GM12878 (cell line): ENCODE results near the gene USP34.

Experiments
- BCL3 ChIP-seq: IDR thresholded peaks from 2 replicates; pipeline ENCODE4 v1.6.1; 2011; ENCODE audit warnings: borderline replicate concordance, low read depth, mild to moderate bottlenecking, moderate library complexity, low read length; ENCODE audit not compliant: insufficient read depth, poor library complexity, severe bottlenecking
- E4F1 ChIP-seq: fragments of 450-650 bp; IDR thresholded peaks from 2 replicates; pipeline ENCODE4 v1.6.1; 2018; ENCODE audit warnings: borderline replicate concordance, mild to moderate bottlenecking; ENCODE audit not compliant: partially characterized antibody
- GABPA ChIP-seq: IDR thresholded peaks from 2 replicates; pipeline ENCODE4 v1.6.1; 2014; ENCODE audit warnings: antibody characterized with exemption, low read depth, mild to moderate bottlenecking, inconsistent platforms
- HCFC1 ChIP-seq: fragments of 150-350 bp; IDR thresholded peaks from 2 replicates; pipeline ENCODE4 v1.6.1; 2014; ENCODE audit warnings: low read length
- MYC ChIP-seq: IDR thresholded peaks from 2 replicates; pipeline ENCODE4 v1.6.1; 2011; ENCODE audit warnings: mild to moderate bottlenecking, low read length, moderate library complexity, inconsistent platforms; ENCODE audit not compliant: insufficient read depth, insufficient replicate concordance, insufficient read length, severe bottlenecking
- POLR2A ChIP-seq: IDR thresholded peaks from 2 replicates; pipeline ENCODE4 v1.6.1; 2011; ENCODE audit warnings: low read depth, mild to moderate bottlenecking, low read length
- RFX5 ChIP-seq: IDR thresholded peaks from 2 replicates; pipeline ENCODE4 v1.6.1; 2011; ENCODE audit warnings: low read depth, low read length, improper control_type of control experiment
- SP1 ChIP-seq: IDR thresholded peaks from one replicate; pipeline ENCODE4 v1.6.1; 2011; ENCODE audit warnings: low read depth, low read length
- TAF1 ChIP-seq: IDR thresholded peaks from 2 replicates; pipeline ENCODE4 v1.6.1; 2011; ENCODE audit warnings: mild to moderate bottlenecking, low read depth, low read length, borderline replicate concordance
- TBL1XR1 ChIP-seq: IDR thresholded peaks from 2 replicates; pipeline ENCODE4 v1.6.1; 2012; ENCODE audit warnings: low read depth, low read length, improper control_type of control experiment
- TF ChIP-seq, protein P1 (sequence below): fragments of 450-650 bp; IDR thresholded peaks from 2 replicates; pipeline ENCODE4 v1.6.1; 2016; ENCODE audit warnings: mild to moderate bottlenecking, moderate library complexity, borderline replicate concordance
- TF ChIP-seq, protein P2 (sequence below), 3 experiments: IDR thresholded peaks in 2 of 3; conservative IDR thresholded peaks in 1 of 3; 2 replicates each; pipeline ENCODE4 v1.5.1; 2011; ENCODE audit warnings: low read depth in 3 of 3, low read length in 3 of 3, mild to moderate bottlenecking in 3 of 3, control low read depth in 2 of 3, moderate library complexity in 2 of 3, inconsistent platforms in 1 of 3, mixed read lengths in 1 of 3; ENCODE audit not compliant: control insufficient read depth in 2 of 3, insufficient read depth in 1 of 3; ENCODE audit errors: extremely low read depth in 1 of 3
- TF ChIP-seq, protein P3 (sequence below): fragments of 450-650 bp; formaldehyde crosslinking; IDR thresholded peaks from 2 replicates; pipeline ENCODE4 v1.5.0; 2022; ENCODE audit warnings: mild to moderate bottlenecking, missing genetic modification characterization
- TF ChIP-seq, protein P4 (sequence below): IDR thresholded peaks from 2 replicates; pipeline ENCODE4 v1.6.1; 2011; ENCODE audit warnings: low read depth, low read length, improper control_type of control experiment, borderline replicate concordance

- TF ChIP-seq SP1 (no peak), E4F1 (no peak), POLR2A (no peak), BCL3 (no peak), TAF1 (no peak), MYC (no peak), RFX5 (no peak), TBL1XR1 (no peak), HCFC1 (no peak), GABPA (no peak)
- TF ChIP-seq, protein P1, sequence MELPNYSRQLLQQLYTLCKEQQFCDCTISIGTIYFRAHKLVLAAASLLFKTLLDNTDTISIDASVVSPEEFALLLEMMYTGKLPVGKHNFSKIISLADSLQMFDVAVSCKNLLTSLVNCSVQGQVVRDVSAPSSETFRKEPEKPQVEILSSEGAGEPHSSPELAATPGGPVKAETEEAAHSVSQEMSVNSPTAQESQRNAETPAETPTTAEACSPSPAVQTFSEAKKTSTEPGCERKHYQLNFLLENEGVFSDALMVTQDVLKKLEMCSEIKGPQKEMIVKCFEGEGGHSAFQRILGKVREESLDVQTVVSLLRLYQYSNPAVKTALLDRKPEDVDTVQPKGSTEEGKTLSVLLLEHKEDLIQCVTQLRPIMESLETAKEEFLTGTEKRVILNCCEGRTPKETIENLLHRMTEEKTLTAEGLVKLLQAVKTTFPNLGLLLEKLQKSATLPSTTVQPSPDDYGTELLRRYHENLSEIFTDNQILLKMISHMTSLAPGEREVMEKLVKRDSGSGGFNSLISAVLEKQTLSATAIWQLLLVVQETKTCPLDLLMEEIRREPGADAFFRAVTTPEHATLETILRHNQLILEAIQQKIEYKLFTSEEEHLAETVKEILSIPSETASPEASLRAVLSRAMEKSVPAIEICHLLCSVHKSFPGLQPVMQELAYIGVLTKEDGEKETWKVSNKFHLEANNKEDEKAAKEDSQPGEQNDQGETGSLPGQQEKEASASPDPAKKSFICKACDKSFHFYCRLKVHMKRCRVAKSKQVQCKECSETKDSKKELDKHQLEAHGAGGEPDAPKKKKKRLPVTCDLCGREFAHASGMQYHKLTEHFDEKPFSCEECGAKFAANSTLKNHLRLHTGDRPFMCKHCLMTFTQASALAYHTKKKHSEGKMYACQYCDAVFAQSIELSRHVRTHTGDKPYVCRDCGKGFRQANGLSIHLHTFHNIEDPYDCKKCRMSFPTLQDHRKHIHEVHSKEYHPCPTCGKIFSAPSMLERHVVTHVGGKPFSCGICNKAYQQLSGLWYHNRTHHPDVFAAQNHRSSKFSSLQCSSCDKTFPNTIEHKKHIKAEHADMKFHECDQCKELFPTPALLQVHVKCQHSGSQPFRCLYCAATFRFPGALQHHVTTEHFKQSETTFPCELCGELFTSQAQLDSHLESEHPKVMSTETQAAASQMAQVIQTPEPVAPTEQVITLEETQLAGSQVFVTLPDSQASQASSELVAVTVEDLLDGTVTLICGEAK, result no peak
- TF ChIP-seq, protein P2, sequence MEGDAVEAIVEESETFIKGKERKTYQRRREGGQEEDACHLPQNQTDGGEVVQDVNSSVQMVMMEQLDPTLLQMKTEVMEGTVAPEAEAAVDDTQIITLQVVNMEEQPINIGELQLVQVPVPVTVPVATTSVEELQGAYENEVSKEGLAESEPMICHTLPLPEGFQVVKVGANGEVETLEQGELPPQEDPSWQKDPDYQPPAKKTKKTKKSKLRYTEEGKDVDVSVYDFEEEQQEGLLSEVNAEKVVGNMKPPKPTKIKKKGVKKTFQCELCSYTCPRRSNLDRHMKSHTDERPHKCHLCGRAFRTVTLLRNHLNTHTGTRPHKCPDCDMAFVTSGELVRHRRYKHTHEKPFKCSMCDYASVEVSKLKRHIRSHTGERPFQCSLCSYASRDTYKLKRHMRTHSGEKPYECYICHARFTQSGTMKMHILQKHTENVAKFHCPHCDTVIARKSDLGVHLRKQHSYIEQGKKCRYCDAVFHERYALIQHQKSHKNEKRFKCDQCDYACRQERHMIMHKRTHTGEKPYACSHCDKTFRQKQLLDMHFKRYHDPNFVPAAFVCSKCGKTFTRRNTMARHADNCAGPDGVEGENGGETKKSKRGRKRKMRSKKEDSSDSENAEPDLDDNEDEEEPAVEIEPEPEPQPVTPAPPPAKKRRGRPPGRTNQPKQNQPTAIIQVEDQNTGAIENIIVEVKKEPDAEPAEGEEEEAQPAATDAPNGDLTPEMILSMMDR (IDR thresholded peaks at IDR 0.05 in 2 of 3, conservative IDR thresholded peaks at IDR 0.05 in 1 of 3; ENCODE audit: control insufficient read depth in 2 of 3, extremely low read depth in 1 of 3, insufficient read depth in 1 of 3, low read depth in 3 of 3, low read length in 3 of 3), result no peak
- TF ChIP-seq, protein P3, sequence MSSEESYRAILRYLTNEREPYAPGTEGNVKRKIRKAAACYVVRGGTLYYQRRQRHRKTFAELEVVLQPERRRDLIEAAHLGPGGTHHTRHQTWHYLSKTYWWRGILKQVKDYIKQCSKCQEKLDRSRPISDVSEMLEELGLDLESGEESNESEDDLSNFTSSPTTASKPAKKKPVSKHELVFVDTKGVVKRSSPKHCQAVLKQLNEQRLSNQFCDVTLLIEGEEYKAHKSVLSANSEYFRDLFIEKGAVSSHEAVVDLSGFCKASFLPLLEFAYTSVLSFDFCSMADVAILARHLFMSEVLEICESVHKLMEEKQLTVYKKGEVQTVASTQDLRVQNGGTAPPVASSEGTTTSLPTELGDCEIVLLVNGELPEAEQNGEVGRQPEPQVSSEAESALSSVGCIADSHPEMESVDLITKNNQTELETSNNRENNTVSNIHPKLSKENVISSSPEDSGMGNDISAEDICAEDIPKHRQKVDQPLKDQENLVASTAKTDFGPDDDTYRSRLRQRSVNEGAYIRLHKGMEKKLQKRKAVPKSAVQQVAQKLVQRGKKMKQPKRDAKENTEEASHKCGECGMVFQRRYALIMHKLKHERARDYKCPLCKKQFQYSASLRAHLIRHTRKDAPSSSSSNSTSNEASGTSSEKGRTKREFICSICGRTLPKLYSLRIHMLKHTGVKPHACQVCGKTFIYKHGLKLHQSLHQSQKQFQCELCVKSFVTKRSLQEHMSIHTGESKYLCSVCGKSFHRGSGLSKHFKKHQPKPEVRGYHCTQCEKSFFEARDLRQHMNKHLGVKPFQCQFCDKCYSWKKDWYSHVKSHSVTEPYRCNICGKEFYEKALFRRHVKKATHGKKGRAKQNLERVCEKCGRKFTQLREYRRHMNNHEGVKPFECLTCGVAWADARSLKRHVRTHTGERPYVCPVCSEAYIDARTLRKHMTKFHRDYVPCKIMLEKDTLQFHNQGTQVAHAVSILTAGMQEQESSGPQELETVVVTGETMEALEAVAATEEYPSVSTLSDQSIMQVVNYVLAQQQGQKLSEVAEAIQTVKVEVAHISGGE (CRISPR knock-in tag), result no peak
- TF ChIP-seq, protein P4, sequence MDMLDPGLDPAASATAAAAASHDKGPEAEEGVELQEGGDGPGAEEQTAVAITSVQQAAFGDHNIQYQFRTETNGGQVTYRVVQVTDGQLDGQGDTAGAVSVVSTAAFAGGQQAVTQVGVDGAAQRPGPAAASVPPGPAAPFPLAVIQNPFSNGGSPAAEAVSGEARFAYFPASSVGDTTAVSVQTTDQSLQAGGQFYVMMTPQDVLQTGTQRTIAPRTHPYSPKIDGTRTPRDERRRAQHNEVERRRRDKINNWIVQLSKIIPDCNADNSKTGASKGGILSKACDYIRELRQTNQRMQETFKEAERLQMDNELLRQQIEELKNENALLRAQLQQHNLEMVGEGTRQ, result no peak
These were observed 9.5 kb downstream of the USP34 start for GRCh38 chr2:61461404-61461803.
